Aorta (tissue), 5 donors: ENCODE data around the gene GRM2. TPM values are rescaled to one million over a fixed set of nuclear protein-coding genes. Genes with fewer than 3 reads are reported as not detected.
"Not testable (repeated sequence)": the region's sequence is repeated elsewhere in the genome, so short reads cannot be mapped to it uniquely, and the experiment has no call there.

Source experiments
- ATAC-seq: fragments of 200-7000 bp; cut with Tn5 transposase; one replicate; pipeline ENCODE4 v1.9.1; 2022; ENCODE audit warnings: moderate library complexity; ENCODE audit not compliant: low FRiP score
- DNase-seq, 2 donors: peaks; one replicate each; pipeline ENCODE4 v3.0.0-alpha.2; 2020
- H3K27ac ChIP-seq, 2 donors: one replicate each; pipeline ENCODE4 v1.5.1; 2013; ENCODE audit warnings: low read length in 2 of 2, mild to moderate bottlenecking in 2 of 2, moderate library complexity in 2 of 2, control low read depth in 1 of 2, inconsistent platforms in 1 of 2, low read depth in 1 of 2
- H3K27me3 ChIP-seq, 2 donors: one replicate each; pipeline ENCODE4 v1.6.1; 2013; ENCODE audit warnings: control low read depth in 1 of 2, low read length in 1 of 2, mild to moderate bottlenecking in 1 of 2, moderate library complexity in 1 of 2; ENCODE audit not compliant: insufficient read depth in 2 of 2, control insufficient read depth in 1 of 2
- H3K36me3 ChIP-seq, 2 donors: one replicate each; pipeline ENCODE4 v1.6.1; 2013; ENCODE audit warnings: control low read depth in 1 of 2, low read length in 1 of 2, mild to moderate bottlenecking in 1 of 2; ENCODE audit not compliant: insufficient read depth in 2 of 2, control insufficient read depth in 1 of 2
- H3K4me1 ChIP-seq, 2 donors: one replicate each; pipeline ENCODE4 v1.6.1; 2013; ENCODE audit warnings: low read length in 2 of 2, control low read depth in 1 of 2, mild to moderate bottlenecking in 1 of 2, moderate library complexity in 1 of 2; ENCODE audit not compliant: insufficient read depth in 2 of 2, control insufficient read depth in 1 of 2
- H3K4me3 ChIP-seq, 2 donors: one replicate each; pipeline ENCODE4 v1.5.1; 2013; ENCODE audit warnings: low read length in 2 of 2, control low read depth in 1 of 2, mild to moderate bottlenecking in 1 of 2
- H3K9me3 ChIP-seq: one replicate; pipeline ENCODE4 v1.6.1; 2013; ENCODE audit warnings: mild to moderate bottlenecking, low read length; ENCODE audit not compliant: control insufficient read depth
- WGBS, 2 donors: extraction: QIAGEN DNeasy Blood & Tissue Kit; methylation state at CpG; one replicate each; pipeline ENCODE4 v1.1.7; 2013; 5-methylcytosine and 5-hydroxymethylcytosine counted together
- intact Hi-C, 2 donors: fragments of 100-400 bp; cut with DNase I; formaldehyde crosslinking; loops; one replicate each; pipeline versions ENCODE4 v1.14.2 to v1.15.0; 2022
- polyA plus RNA-seq, 2 donors: library from polyadenylated mRNA; stranded (reverse); fragments of 200-250 nt; gene quantifications; one replicate each; pipeline ENCODE4 v1.2.3, GENCODE V29; 2013
- total RNA-seq, 2 donors: library from RNA; stranded (reverse); fragmentation: NEBNext Ultra II Directional; extraction: Animal tissue kit (Norgen Biotek cat#: 25700); gene quantifications; one replicate each; pipeline ENCODE4 v1.2.1, GENCODE V29; 2021
- donor health status: healthy with polysubstance abuse.
- donor health status: Bipolar disorder and iron deficiency.
- donor health status: DM: no; HTN: no; CAD: no.
- donor health status: DM: no; HTN: no; CAD: no.
- donor health status: DM: yes; HTN: yes; CAD: no.

GRM2 gene
- total and polyA plus RNA-seq, 4 donors: 0.18 to 0.87 (median 0.52) TPM; not detected in 1

GRCh38 chr3:51735039-51735438, 28.2 kb downstream of the GRM2 start:
- 59 to 65% methylated on average over 3 of the region's 3 CpGs for WGBS, 2 donors
- Histone ChIP-seq H3K27ac (no peak overlapping the region), H3K36me3 (no peaks in the 10 kb centered on the region), H3K9me3 (no peaks in the 10 kb centered on the region), H3K27me3 (no peaks in the 10 kb centered on the region), H3K4me3 (no peak overlapping the region), H3K4me1 (no peaks in the 10 kb centered on the region)
- DNase-seq (no peak), ATAC-seq (no peak)
- intact Hi-C loops: no loop called here

- Histone ChIP-seq H3K4me1 (no peaks in the 10 kb centered on the region), H3K9me3 (no peaks in the 10 kb centered on the region), H3K4me3 (no peak overlapping the region), H3K27ac (no peak overlapping the region), H3K36me3 (no peaks in the 10 kb centered on the region), H3K27me3 (no peaks in the 10 kb centered on the region)
- no peak for DNase-seq
- 82 to 89% methylated on average over 2 of the region's 2 CpGs for WGBS, 2 donors
- no peak for ATAC-seq
- intact Hi-C loops: no loop called here
Measured at GRCh38 chr3:51735950-51736349, 29.1 kb downstream of the GRM2 start.

- DNase-seq: no peak
- Histone ChIP-seq H3K9me3 (no peaks in the 10 kb centered on the region), H3K27me3 (no peaks in the 10 kb centered on the region), H3K36me3 (no peaks in the 10 kb centered on the region), H3K4me3 (no peak overlapping the region), H3K27ac (no peak overlapping the region), H3K4me1 (no peaks in the 10 kb centered on the region)
- intact Hi-C loops: no loop called here
- no peak for ATAC-seq
- 52 to 57% methylated on average over 4 of the region's 4 CpGs for WGBS, 2 donors
Measured at GRCh38 chr3:51739110-51739509, 32.2 kb downstream of the GRM2 start.

- H3K27ac ChIP-seq, H3K27me3 ChIP-seq, H3K36me3 ChIP-seq, H3K9me3 ChIP-seq, H3K4me3 ChIP-seq, H3K4me1 ChIP-seq, DNase-seq, intact Hi-C loops, ATAC-seq: not testable (repeated sequence)
- 73 to 76% methylated on average over 3 of the region's 3 CpGs for WGBS, 2 donors
Measured at GRCh38 chr3:51742320-51742719, 35.5 kb downstream of the GRM2 start.

GRCh38 chr3:51742978-51743377, 36.1 kb downstream of the GRM2 start:
- ATAC-seq, intact Hi-C loops: not testable (repeated sequence)
- WGBS, 2 donors: 58 to 63% methylated on average over 4 of the region's 4 CpGs

GRCh38 chr3:51747840-51748239, 41.0 kb downstream of the GRM2 start:
- Histone ChIP-seq H3K27me3 (no peaks in the 10 kb centered on the region), H3K27ac (no peak overlapping the region), H3K36me3 (no peaks in the 10 kb centered on the region), H3K9me3 (no peaks in the 10 kb centered on the region), H3K4me3 (no peak overlapping the region), H3K4me1 (no peaks in the 10 kb centered on the region)
- intact Hi-C loops: no loop called here
- no peak for ATAC-seq
- DNase-seq: no peak

More at GRCh38 chr3:51742978-51743377, 36.1 kb downstream of the GRM2 start:
- DNase-seq: peak in 1 of 2 donors; percentile 57
- H3K9me3 ChIP-seq, H3K4me1 ChIP-seq, H3K27ac ChIP-seq, H3K36me3 ChIP-seq, H3K27me3 ChIP-seq, H3K4me3 ChIP-seq: not testable (repeated sequence)

GRCh38 chr3:51748327-51748726, 41.5 kb downstream of the GRM2 start:
- Histone ChIP-seq H3K4me3 (no peak overlapping the region), H3K4me1 (no peaks in the 10 kb centered on the region), H3K27me3 (no peaks in the 10 kb centered on the region), H3K36me3 (no peaks in the 10 kb centered on the region), H3K27ac (no peak overlapping the region), H3K9me3 (no peaks in the 10 kb centered on the region)
- intact Hi-C loops: no loop called here
- 36 to 46% methylated on average over 1 of the region's 1 CpG for WGBS, 2 donors
- no peak for DNase-seq
- no peak for ATAC-seq

GRCh38 chr3:51750878-51751277, 44.0 kb downstream of the GRM2 start:
- Histone ChIP-seq H3K9me3 (peaks cover 3% of the 10 kb centered on the region), H3K27ac (no peak overlapping the region), H3K36me3 (no peaks in the 10 kb centered on the region), H3K27me3 (no peaks in the 10 kb centered on the region), H3K4me3 (no peak overlapping the region), H3K4me1 (no peaks in the 10 kb centered on the region)
- no peak for ATAC-seq
- 90 to 94% methylated on average over 1 of the region's 1 CpG for WGBS, 2 donors
- no peak for DNase-seq
- intact Hi-C loops: no loop called here

- 85 to 89% methylated on average over 2 of the region's 2 CpGs for WGBS, 2 donors
- ATAC-seq (no peak), DNase-seq (no peak)
- no peak overlapping the region for H3K27ac ChIP-seq
- H3K4me3 ChIP-seq: no peak overlapping the region
- intact Hi-C loops: no loop called here
- no peaks in the 10 kb centered on the region for H3K4me1 ChIP-seq
- H3K27me3 ChIP-seq: no peaks in the 10 kb centered on the region
- peaks cover 3% of the 10 kb centered on the region for H3K9me3 ChIP-seq
- H3K36me3 ChIP-seq: no peaks in the 10 kb centered on the region
Measured at GRCh38 chr3:51751287-51751686, 44.4 kb downstream of the GRM2 start.
